Measurements from ENCODE around the gene ESRP2. TPM values are rescaled to one million over a fixed set of nuclear protein-coding genes. Genes with fewer than 3 reads are reported as not detected.
A peak's percentile ranks its signal among the peaks of the same experiment; 100 is the strongest.

ESRP2 gene
- total and polyA plus RNA-seq, 9 of the 15 experiments (the other 6 are each of a cell fraction or from before 2014, with no cell fraction given) = 0.05 to 0.15 (median 0.07) TPM; not detected in 6

DNA sequence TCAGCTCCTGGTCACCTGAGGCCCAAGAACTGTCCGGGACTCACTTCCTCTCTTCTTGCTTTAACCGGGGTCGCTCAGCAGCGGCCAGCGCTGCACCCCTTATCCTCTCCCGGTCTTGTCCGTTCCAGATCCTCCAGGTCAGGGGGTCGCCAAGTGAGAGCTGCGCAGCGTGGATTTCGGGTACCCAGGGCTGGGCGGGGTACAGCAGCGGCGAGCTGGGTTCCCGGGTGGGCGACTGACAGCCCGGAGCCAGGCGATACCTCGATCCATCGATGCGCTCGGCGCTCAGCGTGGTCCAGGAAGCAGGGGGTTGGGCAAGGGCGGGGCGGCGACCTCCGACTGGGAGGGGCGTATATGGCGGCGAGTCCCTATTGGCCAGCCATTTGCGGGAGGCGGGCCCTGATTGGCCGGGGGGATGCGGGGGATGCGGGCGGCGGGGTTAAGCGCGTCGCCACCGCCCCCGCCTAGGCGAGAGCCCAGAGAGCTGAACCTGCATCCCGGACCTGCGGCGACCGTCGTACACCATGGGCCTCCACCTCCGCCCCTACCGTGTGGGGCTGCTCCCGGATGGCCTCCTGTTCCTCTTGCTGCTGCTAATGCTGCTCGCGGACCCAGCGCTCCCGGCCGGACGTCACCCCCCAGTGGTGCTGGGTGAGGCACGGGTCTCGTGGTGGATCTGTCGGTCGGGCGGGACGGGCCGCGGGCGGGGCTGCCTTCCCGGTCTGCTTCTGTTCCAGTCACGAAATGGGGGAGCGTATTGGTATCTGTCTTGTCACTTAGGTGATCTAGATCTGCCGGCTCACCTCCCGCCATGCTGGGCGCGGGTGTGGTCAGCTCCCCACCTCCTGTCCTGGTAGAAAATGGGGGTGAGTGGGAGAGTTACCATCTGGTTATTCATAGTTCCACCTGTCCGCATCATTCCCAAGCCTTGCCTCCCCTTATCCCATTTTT lies 9.3 kb upstream of the ESRP2 start, which contains the start of gene PLA2G15 (continued):
- TF ChIP-seq, protein P1, sequence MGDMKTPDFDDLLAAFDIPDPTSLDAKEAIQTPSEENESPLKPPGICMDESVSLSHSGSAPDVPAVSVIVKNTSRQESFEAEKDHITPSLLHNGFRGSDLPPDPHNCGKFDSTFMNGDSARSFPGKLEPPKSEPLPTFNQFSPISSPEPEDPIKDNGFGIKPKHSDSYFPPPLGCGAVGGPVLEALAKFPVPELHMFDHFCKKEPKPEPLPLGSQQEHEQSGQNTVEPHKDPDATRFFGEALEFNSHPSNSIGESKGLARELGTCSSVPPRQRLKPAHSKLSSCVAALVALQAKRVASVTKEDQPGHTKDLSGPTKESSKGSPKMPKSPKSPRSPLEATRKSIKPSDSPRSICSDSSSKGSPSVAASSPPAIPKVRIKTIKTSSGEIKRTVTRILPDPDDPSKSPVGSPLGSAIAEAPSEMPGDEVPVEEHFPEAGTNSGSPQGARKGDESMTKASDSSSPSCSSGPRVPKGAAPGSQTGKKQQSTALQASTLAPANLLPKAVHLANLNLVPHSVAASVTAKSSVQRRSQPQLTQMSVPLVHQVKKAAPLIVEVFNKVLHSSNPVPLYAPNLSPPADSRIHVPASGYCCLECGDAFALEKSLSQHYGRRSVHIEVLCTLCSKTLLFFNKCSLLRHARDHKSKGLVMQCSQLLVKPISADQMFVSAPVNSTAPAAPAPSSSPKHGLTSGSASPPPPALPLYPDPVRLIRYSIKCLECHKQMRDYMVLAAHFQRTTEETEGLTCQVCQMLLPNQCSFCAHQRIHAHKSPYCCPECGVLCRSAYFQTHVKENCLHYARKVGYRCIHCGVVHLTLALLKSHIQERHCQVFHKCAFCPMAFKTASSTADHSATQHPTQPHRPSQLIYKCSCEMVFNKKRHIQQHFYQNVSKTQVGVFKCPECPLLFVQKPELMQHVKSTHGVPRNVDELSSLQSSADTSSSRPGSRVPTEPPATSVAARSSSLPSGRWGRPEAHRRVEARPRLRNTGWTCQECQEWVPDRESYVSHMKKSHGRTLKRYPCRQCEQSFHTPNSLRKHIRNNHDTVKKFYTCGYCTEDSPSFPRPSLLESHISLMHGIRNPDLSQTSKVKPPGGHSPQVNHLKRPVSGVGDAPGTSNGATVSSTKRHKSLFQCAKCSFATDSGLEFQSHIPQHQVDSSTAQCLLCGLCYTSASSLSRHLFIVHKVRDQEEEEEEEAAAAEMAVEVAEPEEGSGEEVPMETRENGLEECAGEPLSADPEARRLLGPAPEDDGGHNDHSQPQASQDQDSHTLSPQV (IDR thresholded peaks at IDR 0.05) = no peak
- TF ChIP-seq PHB2 (IDR thresholded peaks at IDR 0.05; ENCODE audit: low read depth) = no peak
- TF ChIP-seq KDM5B (IDR thresholded peaks at IDR 0.05; ENCODE audit: insufficient replicate concordance, low read depth, low read length) = peak; percentile 64
- TF ChIP-seq ZNF282 (CRISPR knock-in tag; IDR thresholded peaks at IDR 0.05) = no peak
- no peak for TF ChIP-seq KAT2B (IDR thresholded peaks at IDR 0.05; ENCODE audit: low read depth, low read length)
- TF ChIP-seq BRCA1 (IDR thresholded peaks at IDR 0.05) = no peak
- no peak for TF ChIP-seq BRCA1 (CRISPR knock-in tag; IDR thresholded peaks at IDR 0.05)
- TF ChIP-seq RFX7 (CRISPR knock-in tag; IDR thresholded peaks at IDR 0.05) = no peak
- TF ChIP-seq ZNF584 (CRISPR knock-in tag; IDR thresholded peaks at IDR 0.05; ENCODE audit: low read depth) = no peak
- TF ChIP-seq, protein P2, sequence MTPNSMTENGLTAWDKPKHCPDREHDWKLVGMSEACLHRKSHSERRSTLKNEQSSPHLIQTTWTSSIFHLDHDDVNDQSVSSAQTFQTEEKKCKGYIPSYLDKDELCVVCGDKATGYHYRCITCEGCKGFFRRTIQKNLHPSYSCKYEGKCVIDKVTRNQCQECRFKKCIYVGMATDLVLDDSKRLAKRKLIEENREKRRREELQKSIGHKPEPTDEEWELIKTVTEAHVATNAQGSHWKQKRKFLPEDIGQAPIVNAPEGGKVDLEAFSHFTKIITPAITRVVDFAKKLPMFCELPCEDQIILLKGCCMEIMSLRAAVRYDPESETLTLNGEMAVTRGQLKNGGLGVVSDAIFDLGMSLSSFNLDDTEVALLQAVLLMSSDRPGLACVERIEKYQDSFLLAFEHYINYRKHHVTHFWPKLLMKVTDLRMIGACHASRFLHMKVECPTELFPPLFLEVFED (CRISPR knock-in tag; conservative IDR thresholded peaks at IDR 0.05) = no peak
- TF ChIP-seq SP1 (CRISPR knock-in tag; IDR thresholded peaks at IDR 0.05) = peak; percentile 95
- 0 out of 2 replicates have a peak, but pooled peaks have one; percentile 2 for TF ChIP-seq MAFK (IDR thresholded peaks at IDR 0.05; ENCODE audit: low read length)
- no peak for TF ChIP-seq HDAC8 (tag; IDR thresholded peaks at IDR 0.05)
- no peak for TF ChIP-seq CBX8 (IDR thresholded peaks at IDR 0.05; ENCODE audit: borderline replicate concordance, extremely low read depth, low read depth, low read length, poor library complexity, severe bottlenecking)
- peak; percentile 8 for TF ChIP-seq TBP (optimal IDR thresholded peaks at IDR 0.05; ENCODE audit: low read depth, low read length)
- TF ChIP-seq E2F5 (CRISPR knock-in tag; IDR thresholded peaks at IDR 0.05) = no peak
- TF ChIP-seq FOXP1 (CRISPR knock-in tag; IDR thresholded peaks at IDR 0.05) = peak; percentile 72; the same call in 1 of the 2 replicates
- TF ChIP-seq, protein P3, sequence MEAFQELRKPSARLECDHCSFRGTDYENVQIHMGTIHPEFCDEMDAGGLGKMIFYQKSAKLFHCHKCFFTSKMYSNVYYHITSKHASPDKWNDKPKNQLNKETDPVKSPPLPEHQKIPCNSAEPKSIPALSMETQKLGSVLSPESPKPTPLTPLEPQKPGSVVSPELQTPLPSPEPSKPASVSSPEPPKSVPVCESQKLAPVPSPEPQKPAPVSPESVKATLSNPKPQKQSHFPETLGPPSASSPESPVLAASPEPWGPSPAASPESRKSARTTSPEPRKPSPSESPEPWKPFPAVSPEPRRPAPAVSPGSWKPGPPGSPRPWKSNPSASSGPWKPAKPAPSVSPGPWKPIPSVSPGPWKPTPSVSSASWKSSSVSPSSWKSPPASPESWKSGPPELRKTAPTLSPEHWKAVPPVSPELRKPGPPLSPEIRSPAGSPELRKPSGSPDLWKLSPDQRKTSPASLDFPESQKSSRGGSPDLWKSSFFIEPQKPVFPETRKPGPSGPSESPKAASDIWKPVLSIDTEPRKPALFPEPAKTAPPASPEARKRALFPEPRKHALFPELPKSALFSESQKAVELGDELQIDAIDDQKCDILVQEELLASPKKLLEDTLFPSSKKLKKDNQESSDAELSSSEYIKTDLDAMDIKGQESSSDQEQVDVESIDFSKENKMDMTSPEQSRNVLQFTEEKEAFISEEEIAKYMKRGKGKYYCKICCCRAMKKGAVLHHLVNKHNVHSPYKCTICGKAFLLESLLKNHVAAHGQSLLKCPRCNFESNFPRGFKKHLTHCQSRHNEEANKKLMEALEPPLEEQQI (IDR thresholded peaks at IDR 0.05) = no peak

Measured in K562 (cell line).